GM19239 (cell line): ENCODE measurements around the gene TMEM60.
"Not testable (repeated sequence)": the region's sequence is repeated elsewhere in the genome, so short reads cannot be mapped to it uniquely, and the experiment has no call there.

Source experiments
- DNase-seq: peaks from one replicate; pipeline ENCODE4 v3.0.0; 2011; ENCODE audit warnings: low spot score; ENCODE audit not compliant: insufficient read length
- FAIRE-seq: peaks from 2 replicates; lab custom pipeline; 2011; peaks lifted over from hg19 to GRCh38; lab: Jason Lieb, UNC

The TMEM60 gene

DNA sequence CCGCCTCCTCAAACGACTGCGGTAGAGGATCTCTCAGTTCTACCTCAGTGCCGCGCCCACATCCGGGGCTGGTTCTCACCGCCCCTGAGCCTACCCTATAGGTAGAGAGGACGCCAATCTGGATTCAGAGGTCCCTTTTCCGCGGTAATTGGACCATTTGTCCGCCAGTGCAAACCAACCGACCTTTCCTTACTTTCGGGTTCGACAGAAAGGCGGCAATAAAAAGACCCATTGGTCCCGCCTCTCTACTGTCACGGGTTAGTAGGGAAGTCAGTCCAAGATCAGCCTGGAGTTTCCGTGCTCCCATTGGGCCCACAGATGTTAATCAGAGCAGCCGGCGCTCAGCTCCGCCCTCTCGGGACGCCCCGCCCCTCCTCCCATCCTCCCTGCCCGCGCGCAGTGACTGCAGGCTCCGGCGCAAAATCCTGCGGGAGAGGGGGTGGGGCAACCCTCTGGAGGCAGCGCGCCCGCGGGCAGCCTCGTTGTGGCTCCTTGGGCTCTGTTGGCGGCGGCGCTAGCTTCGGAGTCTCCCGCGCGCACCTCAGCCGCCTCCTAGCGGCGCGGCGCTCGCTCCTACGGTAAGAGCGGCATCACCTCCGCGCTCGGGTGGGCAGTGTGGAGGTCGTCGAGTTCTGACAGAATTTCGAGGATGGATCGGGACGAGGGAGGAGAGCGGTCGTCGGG is at the start of gene TMEM60, which contains the start of gene PHTF2:
Gene TMEM60, minus strand, starts transcription at position 41 of the 684 bp plus-strand sequence. CDS start 4,061 bp downstream, outside the sequence.
Gene PHTF2, plus strand, starts transcription at position 380 of the 684 bp plus-strand sequence.
- DNase-seq = peak; percentile 63
- peak; percentile 95 for FAIRE-seq

DNA sequence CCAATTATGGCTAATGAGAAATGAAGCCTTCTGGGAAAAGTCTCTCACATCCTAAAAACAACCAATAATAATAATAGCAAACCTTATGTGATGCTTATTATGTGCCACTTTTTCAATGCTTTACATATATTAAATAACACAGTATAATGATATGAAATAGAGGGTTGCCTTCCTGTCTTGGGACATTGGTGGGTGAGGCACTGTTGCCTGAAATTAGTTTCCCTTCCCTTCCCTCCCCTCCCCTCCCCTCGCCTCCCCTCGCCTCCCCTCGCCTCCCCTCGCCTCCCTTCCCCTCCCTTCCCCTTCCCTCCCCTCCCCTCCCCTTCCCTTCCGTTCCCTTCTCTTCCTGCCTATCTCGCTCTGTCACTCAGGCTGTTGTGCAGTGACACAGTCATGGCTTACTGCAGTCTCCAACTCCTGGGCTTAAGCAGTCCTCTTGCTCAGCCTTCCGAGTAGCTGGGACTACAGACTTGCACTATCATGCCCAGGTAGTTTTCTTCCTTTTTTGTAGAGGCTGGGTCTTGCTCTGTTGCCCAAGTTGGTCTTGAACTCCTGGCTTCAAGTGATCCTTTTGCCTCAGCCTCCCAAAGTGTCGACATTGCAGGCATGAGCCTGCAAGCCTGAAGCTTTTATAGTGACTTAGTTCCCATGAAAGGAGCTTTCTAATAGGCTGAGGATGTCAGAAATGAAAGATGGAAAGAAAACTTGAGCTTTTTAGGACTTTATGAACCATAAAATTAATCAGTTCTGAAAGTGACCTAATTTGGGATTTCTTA is 48.3 kb upstream of the TMEM60 start:
- DNase-seq (no peak), FAIRE-seq (no peak)

DNA sequence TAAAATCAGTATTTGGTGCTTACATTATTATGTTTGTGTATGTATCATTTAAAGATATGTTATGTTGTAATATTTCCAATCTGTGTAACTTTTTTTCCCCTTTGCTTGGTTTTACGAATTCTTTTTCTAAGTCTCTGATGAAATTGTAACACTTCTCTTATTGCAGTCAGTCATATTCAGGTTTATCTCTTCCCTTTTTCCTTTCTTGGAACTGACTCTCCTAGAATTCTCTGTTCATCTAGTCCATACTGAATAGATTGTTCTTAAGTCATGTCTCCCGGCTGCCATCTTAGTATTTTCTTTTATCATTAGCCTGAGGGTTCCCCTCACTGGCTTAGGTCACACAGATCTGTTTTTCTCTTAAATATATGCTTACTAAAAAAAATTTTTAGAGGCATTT is 45.0 kb upstream of the TMEM60 start:
- DNase-seq = no peak
- no peak for FAIRE-seq

GRCh38 chr7:77839919-77840318 is 41.7 kb upstream of the TMEM60 start:
- DNase-seq (no peak), FAIRE-seq (peak; percentile 74)

DNA sequence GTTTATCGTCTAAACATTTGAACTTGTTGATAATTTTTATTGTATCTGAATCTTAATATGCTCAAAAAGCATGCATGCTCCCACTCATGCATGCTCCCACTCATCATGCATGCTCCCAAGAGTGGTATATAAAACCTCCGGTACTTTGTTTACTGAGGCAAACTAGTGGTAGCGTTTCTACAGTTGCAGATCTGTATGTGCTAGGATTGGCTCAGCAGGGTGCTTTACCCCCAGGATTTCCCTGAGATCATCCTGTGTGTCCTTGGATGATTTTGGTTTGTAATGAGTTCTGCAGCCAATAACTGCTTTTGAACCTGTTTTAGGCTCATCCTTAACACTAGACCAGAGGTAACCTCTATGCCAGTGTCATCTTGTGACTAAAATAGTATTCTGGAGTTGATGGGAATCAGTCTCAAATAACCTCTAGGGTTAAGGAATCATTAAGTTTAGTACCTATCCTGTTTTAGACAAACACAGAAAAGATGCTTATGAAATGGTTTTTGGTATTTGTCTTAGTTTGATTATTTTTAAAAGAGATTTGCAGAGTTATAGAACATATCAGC is 40.8 kb upstream of the TMEM60 start:
- FAIRE-seq (no peak), DNase-seq (no peak)

GRCh38 chr7:77837966-77838365 is 39.7 kb upstream of the TMEM60 start:
- FAIRE-seq (no peak), DNase-seq (no peak)

DNA sequence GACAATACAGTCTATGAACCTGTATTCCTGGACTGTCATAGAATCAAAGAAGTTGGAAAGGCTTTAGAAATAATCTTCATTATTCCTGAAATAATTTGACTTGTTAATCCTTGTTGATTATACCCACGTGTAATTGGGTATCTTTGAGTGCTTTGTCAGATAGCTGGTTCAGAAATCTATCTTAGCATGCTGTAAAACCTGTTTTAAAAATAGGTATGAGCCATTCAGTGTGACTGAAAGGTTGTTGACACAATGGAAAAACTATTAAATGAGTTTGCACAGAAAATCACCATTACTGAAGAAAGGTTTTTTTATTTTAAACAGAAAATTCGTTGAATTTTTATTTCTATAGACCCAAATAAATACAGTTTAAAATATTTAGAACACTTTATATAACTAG is 39.0 kb upstream of the TMEM60 start:
- DNase-seq (no peak), FAIRE-seq (peak; percentile 37)

DNA sequence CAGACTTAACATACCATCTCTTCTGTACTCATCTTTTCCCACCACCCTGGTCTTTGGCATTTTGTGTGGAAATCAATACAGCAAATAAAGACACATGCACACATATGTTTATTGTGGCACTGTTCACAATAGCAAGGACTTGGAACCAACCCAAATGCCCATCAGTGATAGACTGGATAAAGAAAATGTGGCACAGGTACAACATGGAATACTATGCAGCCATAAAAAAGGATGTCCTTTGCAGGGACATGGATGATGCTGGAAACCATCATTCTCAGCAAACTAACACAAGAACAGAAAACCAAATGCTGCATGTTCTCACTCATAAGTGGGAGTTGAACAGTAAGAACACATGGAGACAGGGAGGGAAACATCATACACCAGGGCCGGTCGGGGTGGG is 38.2 kb upstream of the TMEM60 start:
- not testable (repeated sequence) for DNase-seq, FAIRE-seq

DNA sequence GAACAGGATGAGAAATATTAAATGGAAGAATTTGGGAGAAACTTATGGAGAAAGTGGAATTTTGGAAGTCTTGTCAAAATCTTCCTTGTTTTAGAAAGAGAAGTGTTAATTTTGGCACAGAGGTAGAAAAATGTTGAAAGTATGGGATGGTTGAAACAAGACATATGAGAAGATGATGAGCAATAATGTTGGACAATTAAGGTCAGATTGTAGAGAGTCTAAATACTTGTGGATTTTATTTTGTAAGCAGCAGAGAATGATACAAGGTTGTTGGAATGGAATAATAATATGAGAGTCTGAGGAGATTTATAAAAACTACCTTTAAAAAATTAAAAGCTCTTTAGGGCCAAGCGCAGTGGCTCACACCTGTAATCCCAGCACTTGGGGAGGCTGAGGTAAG is 34.9 kb upstream of the TMEM60 start:
- no peak for DNase-seq
- FAIRE-seq = no peak

GRCh38 chr7:77831953-77832352 is 33.7 kb upstream of the TMEM60 start:
- DNase-seq (no peak), FAIRE-seq (no peak)

GRCh38 chr7:77831481-77831880 is 33.2 kb upstream of the TMEM60 start:
- FAIRE-seq = no peak

DNA sequence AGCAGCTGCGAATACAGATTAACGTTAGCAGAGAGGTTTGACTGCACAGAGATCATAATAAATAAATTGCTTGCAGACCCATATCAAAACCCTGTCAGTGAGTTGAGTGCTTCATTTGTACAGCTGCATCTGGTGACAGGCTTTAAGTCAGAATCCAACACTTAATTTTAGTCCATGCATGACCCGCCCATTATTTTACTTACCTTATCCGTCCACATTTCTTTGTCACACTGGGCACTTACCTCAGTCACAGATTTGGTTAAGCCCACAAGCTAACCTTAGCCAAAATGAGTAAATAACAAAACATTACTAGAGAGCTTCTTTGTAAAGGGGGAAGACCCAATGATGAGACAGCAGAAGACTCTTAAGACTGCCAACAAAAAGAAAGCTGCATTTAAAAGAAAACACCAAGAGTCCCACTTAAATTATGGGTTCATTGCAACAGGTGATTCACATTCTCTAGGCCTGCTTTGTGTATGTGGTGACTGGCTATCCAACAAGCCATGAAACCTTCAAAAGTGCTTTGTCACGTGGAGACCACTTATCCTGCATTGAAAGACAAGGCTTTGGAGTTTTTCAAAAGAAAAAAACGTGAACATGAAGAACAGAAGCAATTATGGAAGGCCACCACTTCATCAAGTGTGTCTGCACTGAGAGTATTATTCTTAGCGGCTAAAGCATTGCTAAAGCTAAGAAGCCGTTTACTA is 32.6 kb upstream of the TMEM60 start:
- DNase-seq (no peak), FAIRE-seq (no peak)

More at GRCh38 chr7:77831481-77831880, 33.2 kb upstream of the TMEM60 start:
- no peak for DNase-seq

- FAIRE-seq = no peak
- DNase-seq = no peak
These were observed 29.8 kb upstream of the TMEM60 start for GRCh38 chr7:77827999-77828398.

- DNase-seq (no peak), FAIRE-seq (no peak)
These were observed 28.1 kb upstream of the TMEM60 start for GRCh38 chr7:77826300-77826699.

GRCh38 chr7:77825131-77825530 is 26.9 kb upstream of the TMEM60 start:
- FAIRE-seq (no peak), DNase-seq (no peak)

DNA sequence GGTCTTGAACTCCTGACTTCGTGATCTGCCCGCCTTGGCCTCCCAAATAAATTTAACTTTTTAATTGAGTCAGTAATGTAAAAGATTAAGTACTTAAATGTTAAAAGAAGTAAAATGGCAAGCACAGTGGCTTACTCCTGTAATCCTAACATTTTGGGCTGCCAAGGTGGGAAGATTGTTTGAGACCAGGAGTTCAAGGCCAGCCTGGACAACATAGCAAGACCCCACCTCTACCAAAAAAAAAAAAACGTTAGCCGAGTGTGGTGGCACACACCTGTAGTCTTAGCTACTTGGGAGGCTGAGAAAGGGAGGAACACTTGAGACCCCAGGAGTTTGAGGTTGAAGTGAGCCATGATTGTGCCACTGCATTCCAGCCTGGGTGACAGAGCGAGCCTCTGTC is 26.4 kb upstream of the TMEM60 start:
- DNase-seq (no peak), FAIRE-seq (no peak)

- peak; percentile 56 for FAIRE-seq
- DNase-seq = no peak
These were observed 25.6 kb upstream of the TMEM60 start for GRCh38 chr7:77823787-77824186.

DNA sequence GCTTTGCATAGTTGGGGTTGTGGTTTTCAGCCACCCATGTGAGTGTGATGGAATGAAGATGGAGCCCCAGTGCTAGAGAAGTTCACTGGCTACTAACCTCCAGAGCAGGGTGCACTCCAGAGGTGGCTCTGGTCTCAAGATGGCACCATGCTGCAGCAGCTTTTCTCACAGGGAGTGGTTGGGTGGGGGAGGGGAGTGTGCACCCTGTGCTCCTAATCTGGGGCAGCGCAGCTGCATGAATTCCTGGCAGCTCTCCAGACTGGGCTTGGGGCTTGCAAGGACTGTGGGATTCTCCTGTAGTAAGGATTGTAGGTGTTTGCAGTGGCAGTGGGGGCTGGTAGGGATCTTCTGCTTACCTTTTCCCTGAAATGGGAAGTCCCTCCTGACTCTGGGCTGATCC is 24.0 kb upstream of the TMEM60 start:
- FAIRE-seq (no peak), DNase-seq (no peak)

DNA sequence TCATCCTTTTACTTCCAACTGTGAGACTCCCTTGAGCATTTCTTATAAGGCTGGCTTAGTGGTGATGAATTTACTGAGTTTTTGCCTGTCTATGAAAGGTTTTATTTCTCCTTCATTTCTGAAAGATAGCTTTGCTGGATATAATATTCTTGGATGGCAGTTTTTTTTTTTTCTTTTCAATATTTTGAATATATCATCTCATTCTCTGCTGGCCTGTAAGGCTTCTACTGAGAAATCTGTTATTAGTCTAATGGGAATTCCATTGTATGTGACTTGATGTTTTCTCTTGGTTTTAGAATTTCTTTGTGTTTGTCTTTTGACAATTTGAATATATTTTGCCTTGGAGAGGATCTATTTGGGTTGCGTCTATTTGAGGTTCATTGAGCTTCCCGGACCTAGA is 22.7 kb upstream of the TMEM60 start:
- DNase-seq (no peak), FAIRE-seq (no peak)

GRCh38 chr7:77819021-77819420 is 20.8 kb upstream of the TMEM60 start:
- DNase-seq = no peak
- no peak for FAIRE-seq

- DNase-seq (no peak), FAIRE-seq (no peak)
These were observed 14.9 kb upstream of the TMEM60 start for GRCh38 chr7:77813180-77813579.
